B cell (primary cell): ENCODE results near the gene PHAX. TPM values are rescaled to one million over a fixed set of nuclear protein-coding genes. Genes with fewer than 3 reads are reported as not detected.
"Not testable (repeated sequence)": the region's sequence is repeated elsewhere in the genome, so short reads cannot be mapped to it uniquely, and the experiment has no call there.

ENCODE experiments used
- ATAC-seq: fragments of 200-7000 bp; cut with Tn5 transposase; one replicate; pipeline ENCODE4 v1.10.0; 2021; ENCODE audit warnings: low read depth, mild to moderate bottlenecking, moderate number of reproducible peaks, moderate library complexity
- CTCF ChIA-PET: fragments of 350-600 bp; sonication (Branson Sonifier 250); formaldehyde crosslinking; loops from one replicate; lab custom pipeline; 2021; ENCODE audit warnings: antibody characterized with exemption, inconsistent platforms; lab: Charles Lee
- POLR2A ChIA-PET: fragments of 350-600 bp; sonication (Branson Sonifier 250); formaldehyde crosslinking; loops from one replicate; lab custom pipeline; 2021; ENCODE audit warnings: antibody characterized with exemption; lab: Charles Lee
- DNase-seq: peaks from one replicate; pipeline ENCODE4 v3.0.0; 2013
- H2AFZ ChIP-seq: 2 replicates; pipeline ENCODE4 v1.6.1; 2012; ENCODE audit warnings: mild to moderate bottlenecking, low read depth, low read length; ENCODE audit not compliant: insufficient read depth, poor library complexity, severe bottlenecking
- H3K27ac ChIP-seq, 2 donors: 1 replicate in 1 of 2; 2 replicates in 1 of 2; pipeline ENCODE4 v1.5.1; 2012 to 2013; ENCODE audit warnings: low read length in 2 of 2, mild to moderate bottlenecking in 2 of 2, moderate library complexity in 1 of 2
- H3K27me3 ChIP-seq, 4 experiments: fragments of 200-600 bp in 1 of 4; sonication (generic) in 1 of 4; replicated peaks in 1 of 4; 1 replicate in 2 of 4; 2 replicates in 2 of 4; pipeline versions ENCODE4 v1.6.1 to v1.7.0; 2013 to 2016; ENCODE audit warnings: low read length in 3 of 4, mild to moderate bottlenecking in 2 of 4, mixed read lengths in 1 of 4, moderate library complexity in 1 of 4; ENCODE audit not compliant: insufficient read depth in 4 of 4, control insufficient read depth in 3 of 4; ENCODE audit errors: control extremely low read depth in 1 of 4
- H3K36me3 ChIP-seq, 2 experiments: replicated peaks in 1 of 2; 1 replicate in 1 of 2; 2 replicates in 1 of 2; pipeline versions ENCODE4 v1.6.1 to v1.7.1; 2013; ENCODE audit warnings: low read length in 1 of 2; ENCODE audit not compliant: insufficient read depth in 2 of 2, control insufficient read depth in 1 of 2; ENCODE audit errors: control extremely low read depth in 1 of 2, extremely low read depth in 1 of 2
- H3K4me1 ChIP-seq, 2 donors: fragments of 200-600 bp in 1 of 2; sonication (generic) in 1 of 2; 1 replicate in 1 of 2; 2 replicates in 1 of 2; pipeline versions ENCODE4 v1.5.1 to v1.6.1; 2013 to 2017; ENCODE audit warnings: low read length in 2 of 2; ENCODE audit not compliant: control insufficient read depth in 2 of 2, insufficient read depth in 2 of 2
- H3K4me2 ChIP-seq: replicated peaks from 2 replicates; pipeline ENCODE3; 2012; ENCODE audit warnings: mild to moderate bottlenecking, low read depth, low read length; ENCODE audit not compliant: poor library complexity, severe bottlenecking
- H3K4me3 ChIP-seq, 5 experiments: fragments of 200-600 bp in 1 of 5; sonication (generic) in 1 of 5; 1 replicate in 3 of 5; 2 replicates in 2 of 5; pipeline versions ENCODE4 v1.5.1 to v1.7.0; 2011 to 2016; ENCODE audit warnings: low read length in 4 of 5, mild to moderate bottlenecking in 4 of 5, low read depth in 2 of 5, control low read depth in 1 of 5, moderate library complexity in 1 of 5; ENCODE audit not compliant: insufficient read depth in 1 of 5; ENCODE audit errors: control extremely low read depth in 1 of 5, extremely low read depth in 1 of 5
- H3K79me2 ChIP-seq: fragments of 200-600 bp; sonication (generic); one replicate; pipeline ENCODE4 v1.6.0; 2016; ENCODE audit warnings: low read length; ENCODE audit not compliant: control insufficient read depth, insufficient read depth
- H3K9ac ChIP-seq: fragments of 200-600 bp; sonication (generic); 2 replicates; pipeline ENCODE4 v1.6.1; 2017; ENCODE audit warnings: mild to moderate bottlenecking, low read length, moderate library complexity
- H3K9me3 ChIP-seq, 3 donors: one replicate each; pipeline versions ENCODE4 v1.6.1 to v1.7.1; 2013; ENCODE audit warnings: low read length in 2 of 3; ENCODE audit not compliant: control insufficient read depth in 2 of 3, insufficient read depth in 1 of 3; ENCODE audit errors: control extremely low read depth in 1 of 3
- H4K20me1 ChIP-seq: 2 replicates; pipeline ENCODE4 v1.6.0; 2012; ENCODE audit warnings: mild to moderate bottlenecking, low read length; ENCODE audit not compliant: insufficient read depth, control insufficient read depth, poor library complexity, severe bottlenecking
- H3K27ac Mint-ChIP-seq: one replicate; pipeline ENCODE4 v1.8.0; 2021; ENCODE audit warnings: mixed read lengths
- H3K27me3 Mint-ChIP-seq: one replicate; pipeline ENCODE4 v1.8.0; 2021; ENCODE audit warnings: mixed read lengths
- H3K4me1 Mint-ChIP-seq: one replicate; pipeline ENCODE4 v1.8.0; 2021; ENCODE audit warnings: mixed read lengths
- H3K4me3 Mint-ChIP-seq: one replicate; pipeline ENCODE4 v1.8.0; 2021; ENCODE audit warnings: mixed read lengths
- H3K9me3 Mint-ChIP-seq: one replicate; pipeline ENCODE4 v1.8.0; 2022; ENCODE audit warnings: mixed read lengths; ENCODE audit not compliant: insufficient read depth
- EZH2 ChIP-seq: IDR thresholded peaks from 2 replicates; pipeline ENCODE4 v1.6.1; 2012; ENCODE audit warnings: borderline replicate concordance, low read depth, mild to moderate bottlenecking, moderate library complexity, low read length; ENCODE audit not compliant: insufficient read depth, poor library complexity, severe bottlenecking
- WGBS: methylation state at CpG from one replicate; pipeline ENCODE4 v1.1.5; 2013; ENCODE audit warnings: missing lambda C conversion rate; ENCODE audit not compliant: insufficient coverage; 5-methylcytosine and 5-hydroxymethylcytosine counted together
- intact Hi-C: fragments of 100-400 bp; cut with micrococcal nuclease; formaldehyde crosslinking; loops from one replicate; pipeline ENCODE4 v1.10.0; 2022
- polyA plus RNA-seq: library from polyadenylated mRNA; depleted of rRNA; stranded (reverse); fragments of >200 nt; gene quantifications from 2 replicates; pipeline ENCODE4 v1.2.3, GENCODE V29; 2012
- total RNA-seq, 2 donors: library from RNA; stranded (reverse); fragments of 120-200 nt in 1 of 2; gene quantifications; 1 replicate in 1 of 2; 2 replicates in 1 of 2; pipeline versions ENCODE4 v1.2.3 to v1.2.4, GENCODE V29; 2013 to 2022
- TF ChIP-seq, protein P1 (sequence below): fragments of 200-600 bp; IDR thresholded peaks from one replicate; pipeline ENCODE4 v1.8.0; 2022; ENCODE audit warnings: antibody characterized with exemption, mild to moderate bottlenecking

The PHAX gene
- total and polyA plus RNA-seq, 2 donors (not counting 1 experiment from before 2014, with no cell fraction given), result 7.1 to 43.9 TPM

DNA sequence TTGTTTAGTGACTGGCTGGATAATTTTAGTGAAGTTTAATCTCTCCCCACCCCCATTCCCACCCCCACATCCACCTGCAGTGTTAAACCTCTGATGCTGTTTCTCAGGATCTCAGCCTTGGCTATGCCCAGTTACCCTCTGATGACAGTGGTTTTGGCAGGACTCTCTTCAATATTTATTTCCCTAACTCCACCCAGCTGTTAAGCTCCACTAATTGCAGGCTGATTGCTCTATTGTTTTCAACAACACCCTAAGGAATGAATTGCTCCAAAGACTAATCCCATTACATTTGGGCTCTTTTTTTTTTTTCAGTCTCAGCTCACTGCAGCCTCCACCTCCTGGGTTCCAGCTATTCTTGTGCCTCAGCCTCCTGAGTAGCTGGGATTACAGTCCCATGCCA, 46.3 kb downstream of the PHAX start:
- Histone ChIP-seq H3K9ac (no peak overlapping the region), H2AFZ (no peak overlapping the region), H3K4me3 (no peak overlapping the region), H3K79me2 (no peaks in the 10 kb centered on the region), H3K4me2 (no peak overlapping the region), H4K20me1 (no peaks in the 10 kb centered on the region), H3K36me3 (no peaks in the 10 kb centered on the region), H3K9me3 (peaks cover 0 to 12% (median 12%) of the 10 kb centered on the region in 3 donors), H3K27me3 (no peaks in the 10 kb centered on the region), H3K4me1 (no peaks in the 10 kb centered on the region), H3K27ac (no peak overlapping the region)
- no peak for TF ChIP-seq EZH2
- TF ChIP-seq, protein P1, sequence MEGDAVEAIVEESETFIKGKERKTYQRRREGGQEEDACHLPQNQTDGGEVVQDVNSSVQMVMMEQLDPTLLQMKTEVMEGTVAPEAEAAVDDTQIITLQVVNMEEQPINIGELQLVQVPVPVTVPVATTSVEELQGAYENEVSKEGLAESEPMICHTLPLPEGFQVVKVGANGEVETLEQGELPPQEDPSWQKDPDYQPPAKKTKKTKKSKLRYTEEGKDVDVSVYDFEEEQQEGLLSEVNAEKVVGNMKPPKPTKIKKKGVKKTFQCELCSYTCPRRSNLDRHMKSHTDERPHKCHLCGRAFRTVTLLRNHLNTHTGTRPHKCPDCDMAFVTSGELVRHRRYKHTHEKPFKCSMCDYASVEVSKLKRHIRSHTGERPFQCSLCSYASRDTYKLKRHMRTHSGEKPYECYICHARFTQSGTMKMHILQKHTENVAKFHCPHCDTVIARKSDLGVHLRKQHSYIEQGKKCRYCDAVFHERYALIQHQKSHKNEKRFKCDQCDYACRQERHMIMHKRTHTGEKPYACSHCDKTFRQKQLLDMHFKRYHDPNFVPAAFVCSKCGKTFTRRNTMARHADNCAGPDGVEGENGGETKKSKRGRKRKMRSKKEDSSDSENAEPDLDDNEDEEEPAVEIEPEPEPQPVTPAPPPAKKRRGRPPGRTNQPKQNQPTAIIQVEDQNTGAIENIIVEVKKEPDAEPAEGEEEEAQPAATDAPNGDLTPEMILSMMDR, result no peak
- CTCF ChIA-PET, result no interaction called here
- ATAC-seq (no peak), DNase-seq (no peak)
- no peak overlapping the region for H3K27ac Mint-ChIP-seq
- POLR2A ChIA-PET, result no interaction called here
- intact Hi-C loops, result no loop called here
- peaks cover 4% of the 10 kb centered on the region for H3K9me3 Mint-ChIP-seq
- H3K27me3 Mint-ChIP-seq, result peaks cover 15% of the 10 kb centered on the region
- no peak overlapping the region for H3K4me3 Mint-ChIP-seq
- H3K4me1 Mint-ChIP-seq, result no peaks in the 10 kb centered on the region

- H3K27ac ChIP-seq, result no peak overlapping the region
- WGBS, result 90% methylated on average over 3 of the region's 4 CpGs
- Mint-ChIP-seq H3K9me3 (peaks cover 4% of the 10 kb centered on the region), H3K27ac (no peak overlapping the region), H3K4me1 (no peaks in the 10 kb centered on the region), H3K4me3 (no peak overlapping the region), H3K27me3 (peaks cover 15% of the 10 kb centered on the region)
- no peaks in the 10 kb centered on the region for H4K20me1 ChIP-seq
- TF ChIP-seq, protein P1, result no peak
- no peak for TF ChIP-seq EZH2
- H3K9me3 ChIP-seq, result peaks cover 0 to 12% (median 12%) of the 10 kb centered on the region in 3 donors
- no peak overlapping the region for H3K9ac ChIP-seq
- intact Hi-C loops, result no loop called here
- no peak for DNase-seq
- H3K4me3 ChIP-seq, result no peak overlapping the region
- H2AFZ ChIP-seq, result no peak overlapping the region
- no peaks in the 10 kb centered on the region for H3K4me1 ChIP-seq
- ChIA-PET CTCF (no interaction called here), POLR2A (interaction anchor here (0.7 kb wide), 1 partner anchor 14 kb away, joined by 4 read pairs; no protein-coding TSS in a partner anchor)
- no peak overlapping the region for H3K4me2 ChIP-seq
- H3K27me3 ChIP-seq, result no peaks in the 10 kb centered on the region
- H3K36me3 ChIP-seq, result no peaks in the 10 kb centered on the region
- H3K79me2 ChIP-seq, result no peaks in the 10 kb centered on the region
- no peak for ATAC-seq
These were observed 47.7 kb downstream of the PHAX start for GRCh38 chr5:126648471-126648870.

DNA sequence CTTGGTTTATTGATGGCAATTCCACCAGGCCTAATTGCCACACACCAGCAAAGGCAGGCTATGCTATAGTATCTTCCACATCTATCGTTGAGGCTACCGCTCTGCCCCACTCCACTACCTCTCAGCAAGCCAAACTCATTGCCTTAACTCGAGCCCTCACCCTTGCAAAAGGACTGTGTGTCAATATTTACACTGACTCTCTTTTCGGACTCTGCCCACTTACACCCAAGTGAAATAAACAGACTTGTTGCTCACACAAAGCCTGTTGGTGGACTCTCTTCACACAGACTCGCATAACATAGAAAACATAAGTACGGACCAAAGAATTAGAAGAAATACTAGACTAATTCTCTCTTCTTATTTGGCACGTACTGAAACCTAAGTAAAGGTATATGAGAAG, 48.3 kb downstream of the PHAX start:
- H2AFZ ChIP-seq, H3K36me3 ChIP-seq, H3K4me1 ChIP-seq, H3K4me3 Mint-ChIP-seq, H3K27ac ChIP-seq, H3K4me1 Mint-ChIP-seq, H3K4me2 ChIP-seq, H3K4me3 ChIP-seq, intact Hi-C loops, DNase-seq, H3K9me3 Mint-ChIP-seq, H3K27me3 ChIP-seq, H3K27ac Mint-ChIP-seq, POLR2A ChIA-PET, H3K79me2 ChIP-seq, H3K9ac ChIP-seq, H4K20me1 ChIP-seq, ATAC-seq: not testable (repeated sequence)
- CTCF ChIA-PET, result interaction anchor here (1.2 kb wide), 1 partner anchor 10 kb away, joined by 5 read pairs; no protein-coding TSS in a partner anchor
- H3K27me3 Mint-ChIP-seq, result peaks cover 15% of the 10 kb centered on the region
- H3K9me3 ChIP-seq, result peaks cover 0 to 12% (median 12%) of the 10 kb centered on the region in 3 donors
- 93% methylated on average over 4 of the region's 7 CpGs for WGBS
